Measurements from ENCODE around the gene MYNN. TPM values are rescaled to one million over a fixed set of nuclear protein-coding genes. Genes with fewer than 3 reads are reported as not detected.

The MYNN gene
- total RNA-seq, 2 experiments from 2014 or later = 17.3 to 18.7 TPM

DNA sequence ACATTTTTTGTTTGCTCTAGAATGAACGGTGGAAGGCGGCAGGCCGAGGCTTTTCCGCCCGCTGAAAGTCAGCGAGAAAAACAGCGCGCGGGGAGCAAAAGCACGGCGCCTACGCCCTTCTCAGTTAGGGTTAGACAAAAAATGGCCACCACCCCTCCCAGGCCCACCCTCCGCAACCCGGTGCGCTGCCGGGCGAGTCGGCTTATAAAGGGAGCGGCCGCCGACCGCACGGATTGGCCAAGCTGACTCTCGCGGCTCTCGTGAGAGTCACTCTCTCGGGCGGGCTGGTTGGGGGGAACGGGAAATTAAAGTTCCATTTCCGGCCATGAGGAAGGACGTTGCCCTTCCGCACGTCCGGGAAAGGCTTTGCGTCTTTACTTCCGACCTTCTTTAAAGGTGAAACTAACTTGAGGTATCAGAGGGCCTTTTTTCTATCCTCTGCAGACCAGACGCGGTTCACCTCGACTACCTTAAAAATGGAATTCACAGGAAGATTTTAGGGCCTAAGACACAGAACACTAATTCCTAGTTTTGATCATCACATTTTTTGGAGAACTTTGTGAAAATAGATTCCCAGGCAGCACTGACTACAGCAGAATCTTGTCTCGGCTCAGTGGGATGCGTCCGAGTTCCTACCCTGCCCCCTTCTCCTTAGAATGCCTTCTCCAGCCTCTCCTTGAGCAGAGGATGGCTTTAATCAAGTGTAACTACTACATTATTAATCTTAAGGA lies 8.1 kb upstream of the MYNN start, which contains the start of gene TERC:
Gene TERC, minus strand, starts transcription at position 179 of the 731 bp plus-strand sequence.
- Mint-ChIP-seq H3K27me3 (peaks cover 3% of the 10 kb centered on the region), H3K27ac (peak within 1 kb of the TSS; percentile 98), H3K36me3 (peaks cover 12% of the 10 kb centered on the region), H3K9me3 (peaks cover 6% of the 10 kb centered on the region), H3K4me3 (peak within 1 kb of the TSS; percentile 95), H3K4me1 (peaks cover 26% of the 10 kb centered on the region)
- peak; percentile 94 for DNase-seq

GRCh38 chr3:169769287-169770181 lies 3.7 kb upstream of the MYNN start, which contains the start of gene ACTRT3:
TSS of gene ACTRT3 (minus strand) at chr3:169769561. CDS start at chr3:169769520, 41 bp downstream.
- Mint-ChIP-seq H3K27me3 (peaks cover 9% of the 10 kb centered on the region), H3K4me3 (peak within 1 kb of the TSS; percentile 85), H3K4me1 (peaks cover 25% of the 10 kb centered on the region), H3K27ac (peak within 1 kb of the TSS; percentile 84), H3K9me3 (peaks cover 3% of the 10 kb centered on the region), H3K36me3 (peaks cover 18% of the 10 kb centered on the region)
- DNase-seq = peak; percentile 74

DNA sequence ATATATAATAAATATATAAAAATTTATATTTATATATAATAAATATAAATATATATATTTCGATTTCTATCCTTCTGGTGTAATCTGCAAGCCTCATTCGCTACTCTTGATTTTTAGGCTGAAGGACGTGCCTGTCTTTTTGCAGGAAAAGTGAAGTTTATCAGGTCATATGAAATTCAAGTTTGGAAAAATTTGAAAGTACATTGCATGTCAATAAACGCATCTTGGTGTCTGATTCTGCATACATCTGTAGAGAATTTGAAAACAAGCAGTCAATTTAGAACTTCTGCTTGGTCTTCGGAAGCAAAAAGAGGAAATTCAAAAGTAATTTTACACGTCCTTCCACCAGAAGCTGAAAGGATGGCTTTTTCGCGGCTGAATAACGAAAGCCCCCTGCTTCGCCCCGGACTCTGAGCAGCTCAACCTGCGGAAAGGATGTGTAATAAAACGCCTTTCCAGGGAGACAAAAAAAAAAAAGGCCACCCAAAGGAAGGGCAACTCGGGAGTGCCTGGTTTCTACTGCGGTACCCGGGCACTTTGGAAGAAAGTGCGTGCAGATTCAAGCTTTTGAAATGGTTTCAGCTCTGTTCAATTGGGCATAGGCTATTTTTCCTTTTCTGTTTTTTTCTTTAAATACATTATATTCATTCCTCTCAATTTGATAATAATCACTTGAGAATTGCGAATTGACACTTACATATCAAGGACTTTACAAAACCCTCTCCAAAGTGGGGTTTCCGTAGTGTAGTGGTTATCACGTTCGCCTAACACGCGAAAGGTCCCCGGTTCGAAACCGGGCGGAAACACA lies 1.5 kb upstream of the MYNN start:
- Mint-ChIP-seq H3K9me3 (no peaks in the 10 kb centered on the region), H3K36me3 (peaks cover 23% of the 10 kb centered on the region), H3K4me3 (peak overlapping the region; percentile 99), H3K27me3 (peaks cover 9% of the 10 kb centered on the region), H3K27ac (peak overlapping the region; percentile 99), H3K4me1 (peaks cover 29% of the 10 kb centered on the region)
- peak; percentile 62 for DNase-seq

GRCh38 chr3:169772305-169772896 lies 795 bp upstream of the MYNN start:
- Mint-ChIP-seq H3K27ac (peak overlapping the region; percentile 99), H3K9me3 (no peaks in the 10 kb centered on the region), H3K4me1 (peaks cover 36% of the 10 kb centered on the region), H3K27me3 (peaks cover 9% of the 10 kb centered on the region), H3K36me3 (peaks cover 26% of the 10 kb centered on the region), H3K4me3 (peak overlapping the region; percentile 99)
- DNase-seq = no peak

- H3K9me3 Mint-ChIP-seq = no peaks in the 10 kb centered on the region
- H3K4me1 Mint-ChIP-seq = peaks cover 47% of the 10 kb centered on the region
- peaks cover 9% of the 10 kb centered on the region for H3K27me3 Mint-ChIP-seq
- H3K36me3 Mint-ChIP-seq = peaks cover 32% of the 10 kb centered on the region
- peak overlapping the region; percentile 99 for H3K4me3 Mint-ChIP-seq
- H3K27ac Mint-ChIP-seq = peak overlapping the region; percentile 99
- DNase-seq = no peak
Measured at GRCh38 chr3:169774186-169774585, 990 bp downstream of the MYNN start.

DNA sequence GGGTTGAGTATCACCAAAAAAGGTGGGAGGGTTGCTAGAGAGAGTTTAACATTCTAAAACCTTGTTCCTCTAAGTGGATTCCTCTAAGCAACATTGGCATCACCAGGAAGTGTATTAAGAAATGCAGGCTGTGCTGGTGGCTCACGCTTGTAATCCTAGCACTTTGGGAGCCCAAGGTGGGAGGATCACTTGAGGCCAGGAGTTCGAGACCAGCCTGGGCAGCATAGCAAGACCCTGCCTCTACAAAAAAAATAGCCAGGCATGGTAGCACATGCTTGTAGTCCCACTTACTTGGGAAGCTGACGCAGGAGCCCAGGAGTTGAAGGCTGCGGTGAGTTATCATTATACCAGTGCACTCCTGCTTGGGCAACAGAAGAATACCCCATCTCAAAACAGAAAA lies 4.6 kb downstream of the MYNN start:
- no peak overlapping the region for H3K4me3 Mint-ChIP-seq
- H3K4me1 Mint-ChIP-seq = peaks cover 57% of the 10 kb centered on the region
- H3K36me3 Mint-ChIP-seq = peaks cover 49% of the 10 kb centered on the region
- no peak for DNase-seq
- no peak overlapping the region for H3K27ac Mint-ChIP-seq
- no peaks in the 10 kb centered on the region for H3K27me3 Mint-ChIP-seq
- no peaks in the 10 kb centered on the region for H3K9me3 Mint-ChIP-seq

- Mint-ChIP-seq H3K27me3 (no peaks in the 10 kb centered on the region), H3K36me3 (peaks cover 36% of the 10 kb centered on the region), H3K9me3 (no peaks in the 10 kb centered on the region), H3K4me3 (no peak overlapping the region), H3K4me1 (peaks cover 42% of the 10 kb centered on the region), H3K27ac (peak overlapping the region; percentile 39)
- DNase-seq = no peak
Measured at GRCh38 chr3:169780742-169781141, 7.5 kb downstream of the MYNN start.

GRCh38 chr3:169781209-169781855 lies 8.1 kb downstream of the MYNN start:
- H3K27me3 Mint-ChIP-seq = no peaks in the 10 kb centered on the region
- peaks cover 34% of the 10 kb centered on the region for H3K36me3 Mint-ChIP-seq
- no peaks in the 10 kb centered on the region for H3K9me3 Mint-ChIP-seq
- peak overlapping the region; percentile 39 for H3K27ac Mint-ChIP-seq
- DNase-seq = no peak
- H3K4me3 Mint-ChIP-seq = no peak overlapping the region
- H3K4me1 Mint-ChIP-seq = peaks cover 42% of the 10 kb centered on the region

- Mint-ChIP-seq H3K4me1 (peaks cover 15% of the 10 kb centered on the region), H3K27ac (no peak overlapping the region), H3K36me3 (peaks cover 20% of the 10 kb centered on the region), H3K27me3 (no peaks in the 10 kb centered on the region), H3K9me3 (no peaks in the 10 kb centered on the region), H3K4me3 (no peak overlapping the region)
- DNase-seq = no peak
Measured at GRCh38 chr3:169787120-169787519, 13.9 kb downstream of the MYNN start.

DNA sequence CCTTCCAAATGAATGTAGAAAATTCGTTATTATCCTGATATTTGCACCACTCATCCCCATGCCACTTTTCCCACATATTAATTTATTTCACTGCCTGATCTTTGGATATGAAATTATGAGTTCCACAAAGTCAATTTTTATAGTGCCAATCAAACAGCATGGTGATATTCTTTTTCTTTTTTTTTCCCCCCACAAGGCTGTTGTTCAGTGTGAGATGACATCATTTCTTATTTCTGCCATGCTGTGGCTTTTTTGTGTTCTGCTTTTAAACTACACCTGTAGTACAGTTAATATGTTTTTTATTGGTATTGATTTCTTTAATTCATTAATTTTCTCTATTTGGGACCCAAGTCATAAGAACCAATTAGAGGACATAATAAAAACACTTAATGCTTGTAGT lies 14.6 kb downstream of the MYNN start:
- DNase-seq = no peak
- no peak overlapping the region for H3K27ac Mint-ChIP-seq
- no peak overlapping the region for H3K4me3 Mint-ChIP-seq
- peaks cover 25% of the 10 kb centered on the region for H3K36me3 Mint-ChIP-seq
- H3K27me3 Mint-ChIP-seq = no peaks in the 10 kb centered on the region
- no peaks in the 10 kb centered on the region for H3K9me3 Mint-ChIP-seq
- peaks cover 15% of the 10 kb centered on the region for H3K4me1 Mint-ChIP-seq

DNA sequence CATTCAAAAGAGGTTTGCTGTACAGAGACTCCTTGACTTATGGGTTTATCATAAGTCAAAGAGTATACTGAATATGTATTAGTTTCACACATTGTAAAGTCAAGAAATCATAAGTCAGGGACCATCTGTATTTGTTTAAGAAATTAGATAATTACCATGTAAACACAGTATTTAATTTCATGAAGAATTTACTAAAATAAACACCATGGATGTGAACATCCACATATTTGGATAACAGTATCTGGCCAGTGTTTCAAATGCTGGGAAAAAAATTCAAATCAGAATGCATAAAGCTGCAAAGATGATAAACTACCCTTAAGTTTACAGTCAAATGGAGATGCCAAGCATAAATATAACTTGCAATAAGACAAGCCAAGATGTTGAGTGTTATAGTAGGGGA lies 17.0 kb downstream of the MYNN start:
- no peak for DNase-seq
- Mint-ChIP-seq H3K27ac (no peak overlapping the region), H3K27me3 (no peaks in the 10 kb centered on the region), H3K9me3 (no peaks in the 10 kb centered on the region), H3K4me1 (peaks cover 15% of the 10 kb centered on the region), H3K36me3 (peaks cover 27% of the 10 kb centered on the region), H3K4me3 (no peak overlapping the region)

GRCh38 chr3:169790687-169791429 lies 17.7 kb downstream of the MYNN start:
- H3K36me3 Mint-ChIP-seq = peaks cover 22% of the 10 kb centered on the region
- H3K4me1 Mint-ChIP-seq = peaks cover 18% of the 10 kb centered on the region
- no peaks in the 10 kb centered on the region for H3K27me3 Mint-ChIP-seq
- DNase-seq = no peak
- H3K4me3 Mint-ChIP-seq = no peak overlapping the region
- no peaks in the 10 kb centered on the region for H3K9me3 Mint-ChIP-seq
- peak overlapping the region; percentile 43 for H3K27ac Mint-ChIP-seq

DNA sequence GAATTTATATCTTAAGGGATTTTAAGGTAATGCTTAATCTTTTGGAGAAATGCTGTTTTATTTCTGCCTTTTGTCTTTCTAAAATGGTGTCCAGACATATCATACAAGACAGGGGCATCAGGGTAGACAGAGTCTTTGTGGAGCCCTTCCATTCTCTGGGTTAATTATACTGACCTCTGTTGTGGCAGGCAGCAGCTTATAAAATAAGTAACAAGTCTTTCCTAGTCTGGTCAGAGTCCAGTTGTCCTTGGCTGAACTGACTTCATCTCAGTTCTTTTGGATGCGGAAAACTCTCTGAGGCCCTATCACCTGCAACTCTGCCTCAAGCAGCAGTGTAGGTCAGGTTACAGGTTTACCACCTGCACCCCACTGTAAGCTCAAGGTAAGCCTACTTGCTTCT lies 19.2 kb downstream of the MYNN start:
- Mint-ChIP-seq H3K27me3 (no peaks in the 10 kb centered on the region), H3K9me3 (no peaks in the 10 kb centered on the region), H3K36me3 (peaks cover 22% of the 10 kb centered on the region), H3K4me3 (no peak overlapping the region), H3K4me1 (peaks cover 15% of the 10 kb centered on the region), H3K27ac (no peak overlapping the region)
- no peak for DNase-seq
